GM18499 (cell line): ENCODE data around the gene PARD3B.

Source experiments
- ATAC-seq: cut with Tn5 transposase; IDR thresholded peaks from one replicate; pipeline ENCODE4 v1.9.1; 2021; ENCODE audit warnings: moderate number of reproducible peaks; ENCODE audit not compliant: insufficient read depth, unreplicated experiment

The PARD3B gene

DNA sequence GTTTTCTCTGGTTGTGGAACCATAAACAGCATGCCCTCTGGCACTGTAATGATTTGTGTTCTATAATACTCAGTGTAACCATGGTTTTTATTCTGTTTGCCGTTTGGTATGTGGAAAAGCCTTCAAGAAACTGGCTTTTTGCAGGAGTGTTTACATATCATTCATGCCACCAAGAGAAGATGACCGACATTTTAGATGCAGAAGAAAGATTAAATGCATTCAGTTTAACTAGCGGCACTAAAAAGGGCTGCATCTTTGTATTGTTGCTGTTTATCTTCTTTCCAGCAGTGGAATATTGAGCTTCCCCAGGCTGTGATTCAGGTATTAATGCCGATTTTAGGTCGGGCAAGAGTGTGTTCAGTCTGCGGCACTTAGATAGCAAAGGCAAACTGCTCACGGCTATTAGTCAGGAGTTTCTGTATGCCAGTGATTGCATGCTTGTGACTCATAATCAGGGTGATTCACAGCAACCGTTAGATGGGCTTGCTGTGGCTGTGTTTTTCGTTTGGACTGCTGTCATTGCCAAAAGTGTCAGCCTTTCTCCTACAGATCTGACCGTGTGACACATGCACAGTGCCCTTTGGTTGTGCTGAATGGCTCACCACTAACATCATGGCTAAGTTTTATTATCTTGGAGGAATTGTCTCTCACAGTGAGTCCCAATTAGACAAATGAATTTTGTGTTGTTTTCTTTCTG is 479.7 kb downstream of the PARD3B start:
- ATAC-seq: no peak

DNA sequence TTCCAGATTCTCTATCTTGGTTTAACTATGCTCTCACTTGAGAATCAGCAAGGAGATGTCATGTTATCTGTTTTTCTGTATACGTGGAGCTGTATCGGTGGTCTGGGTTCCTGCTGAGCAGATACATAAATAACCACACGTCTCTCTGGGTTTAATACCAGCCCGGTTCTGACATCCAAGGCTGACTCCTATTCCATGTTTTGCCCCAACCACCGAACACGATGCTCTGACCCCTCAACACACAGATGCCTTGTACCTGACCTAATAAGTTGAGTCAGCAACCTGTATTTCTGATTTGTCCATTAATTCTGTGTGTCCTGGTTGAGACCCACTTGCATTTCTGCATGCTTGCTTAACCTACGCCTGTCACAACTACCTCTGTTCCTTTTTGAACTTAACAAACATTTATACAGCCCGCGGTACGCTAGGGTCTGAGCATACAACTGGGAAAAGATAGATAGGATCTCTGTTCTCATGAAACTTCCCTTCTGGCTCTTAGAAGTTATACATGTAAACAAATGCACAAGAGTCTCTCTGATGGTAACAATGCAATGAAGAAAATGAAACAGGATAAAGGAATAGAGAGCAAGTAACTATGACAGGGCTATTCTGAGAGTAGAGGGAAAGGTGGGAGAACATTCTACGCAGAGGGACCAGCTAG is 480.4 kb downstream of the PARD3B start:
- no peak for ATAC-seq

DNA sequence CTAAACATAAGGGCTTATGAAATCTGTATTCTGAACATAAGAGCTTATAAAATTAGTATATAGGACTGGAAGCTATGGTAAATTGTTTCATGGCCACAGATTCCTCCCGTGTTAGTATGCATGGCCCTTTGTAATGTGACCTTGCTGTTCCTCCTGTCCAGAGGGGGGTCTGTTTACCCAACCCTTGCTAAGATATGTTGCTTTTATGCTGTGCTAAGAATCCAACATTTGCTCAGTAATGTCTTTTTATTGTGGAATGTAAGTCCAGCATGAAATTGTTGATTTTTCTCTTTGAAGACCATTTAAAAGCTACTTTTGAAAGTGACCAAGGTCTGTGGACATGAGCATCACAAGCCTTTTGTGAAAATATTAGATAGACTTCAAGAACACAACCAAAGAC is 485.4 kb downstream of the PARD3B start:
- ATAC-seq: no peak

DNA sequence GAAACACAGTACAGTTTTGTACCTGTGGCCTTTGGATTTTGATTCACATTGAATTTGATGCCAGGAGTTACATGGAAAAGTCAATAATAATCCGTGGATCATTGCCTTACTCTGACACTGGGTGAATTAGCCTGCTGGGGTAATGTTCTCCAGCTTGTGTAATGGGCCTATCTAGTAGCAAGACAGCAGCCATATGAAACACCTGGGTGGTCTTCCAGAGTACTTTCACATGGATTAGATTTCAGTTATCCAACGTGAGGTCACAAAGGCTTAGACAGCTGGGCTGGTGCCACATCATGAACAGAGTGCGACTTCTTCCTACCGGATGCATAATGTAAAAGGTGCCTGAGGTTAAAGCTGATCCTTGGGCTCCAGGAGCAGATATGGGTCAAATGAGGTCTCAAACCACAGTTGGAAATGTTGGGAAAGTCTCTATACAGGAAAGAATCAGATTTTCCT is 486.8 kb downstream of the PARD3B start:
- ATAC-seq: no peak

DNA sequence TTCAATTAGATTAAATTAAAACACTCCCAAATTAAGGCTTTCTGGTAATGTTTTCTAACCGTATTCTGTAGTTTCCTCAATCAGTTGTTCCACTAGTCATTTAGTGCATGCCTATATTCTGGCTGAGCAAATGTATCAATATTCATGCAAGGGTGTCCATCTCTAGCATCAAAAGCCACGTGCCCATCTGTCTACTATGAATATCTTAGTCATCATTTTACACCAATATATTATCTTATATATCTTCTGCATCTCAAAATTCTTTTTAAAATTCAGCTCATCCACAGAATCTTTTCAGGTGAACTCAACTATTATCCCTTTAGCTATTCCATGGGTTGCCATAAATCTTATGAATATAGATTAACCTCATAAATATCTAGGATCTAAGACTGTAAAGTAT is 488.2 kb downstream of the PARD3B start:
- no peak for ATAC-seq

DNA sequence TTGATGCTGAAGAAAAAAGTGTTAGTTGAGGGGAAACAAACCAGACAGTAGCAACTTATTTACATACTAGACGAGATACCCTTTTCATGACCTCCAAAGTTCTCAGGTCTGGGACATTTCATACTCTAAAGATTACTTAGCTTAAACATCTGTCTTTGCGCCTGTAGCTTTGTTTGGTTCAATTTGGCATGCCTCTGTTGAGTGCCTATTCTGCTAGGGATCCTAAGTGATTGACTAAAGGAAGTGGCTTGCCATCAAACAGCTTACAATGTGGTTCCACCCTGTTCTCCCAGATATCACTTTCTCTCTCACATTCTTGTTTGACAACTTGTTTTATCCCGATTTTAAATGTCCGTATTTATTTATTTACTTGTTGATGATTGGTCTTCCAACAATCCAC is 488.8 kb downstream of the PARD3B start:
- ATAC-seq: no peak

DNA sequence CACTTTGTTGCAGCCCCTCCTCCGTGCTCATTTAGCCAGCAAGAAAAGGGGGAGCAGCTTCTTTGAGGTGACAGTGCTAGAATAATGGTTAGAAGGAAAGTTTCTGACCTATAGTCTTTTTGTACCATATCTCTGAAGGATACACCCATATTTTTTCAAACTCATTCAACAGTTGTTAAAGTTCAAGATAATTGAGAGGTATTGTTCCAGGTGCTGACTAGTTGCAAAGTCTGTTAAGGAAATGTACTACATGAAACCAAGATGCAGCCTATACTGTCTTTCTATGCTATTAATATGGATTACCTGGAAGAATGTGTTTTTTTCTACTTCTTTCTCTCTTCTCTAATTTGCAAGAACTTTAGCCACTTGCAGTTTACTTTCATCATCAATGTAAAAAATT is 495.0 kb downstream of the PARD3B start:
- no peak for ATAC-seq

DNA sequence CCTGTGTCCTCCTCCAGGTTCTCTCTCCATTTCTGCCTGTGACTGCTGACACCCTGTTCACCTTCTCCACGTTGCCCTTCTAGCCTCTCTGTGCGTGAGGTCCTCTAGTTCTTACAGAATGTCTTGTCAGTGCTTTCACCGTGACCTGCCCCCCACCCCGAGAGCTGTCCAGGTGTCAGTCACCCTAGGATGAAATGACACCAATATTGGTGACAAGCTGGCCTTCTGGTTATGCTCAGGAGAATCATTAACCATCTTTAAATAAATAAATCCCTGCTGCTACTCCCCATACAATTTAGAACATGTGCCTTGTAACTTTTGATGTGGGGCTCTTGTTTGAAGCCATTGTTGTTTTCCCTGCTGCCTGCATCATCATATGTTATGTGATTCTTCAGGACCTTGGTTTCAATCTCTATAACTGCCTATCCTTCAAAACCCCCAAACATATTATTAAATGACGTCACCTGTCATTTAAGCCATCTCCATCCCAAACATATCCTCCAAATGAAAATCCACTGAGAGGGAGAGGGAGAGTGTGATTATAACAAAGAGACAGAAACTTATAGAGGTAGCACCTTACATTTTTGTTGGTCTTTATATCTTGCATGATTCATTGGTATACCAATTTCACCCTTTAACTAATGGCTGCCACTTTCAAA is 496.3 kb downstream of the PARD3B start:
- ATAC-seq: no peak

DNA sequence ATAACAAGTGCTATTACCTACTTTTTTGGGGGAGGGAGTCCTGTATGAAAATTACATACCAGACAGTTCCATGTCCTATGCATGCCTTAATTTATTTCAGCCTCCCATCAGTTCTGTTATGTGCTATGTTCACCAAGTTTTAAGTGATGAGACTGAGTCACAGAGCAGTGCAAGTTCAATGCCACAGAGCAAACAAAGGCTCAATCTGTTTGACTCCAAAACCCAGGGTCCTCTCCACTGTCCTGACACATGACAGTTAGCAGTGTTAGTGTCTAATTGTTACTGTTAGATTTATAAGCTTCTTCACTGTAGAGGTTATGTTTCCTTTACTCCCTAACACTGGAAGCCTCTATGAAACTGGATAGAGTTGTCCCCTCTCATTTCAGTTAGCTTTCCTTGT is 498.0 kb downstream of the PARD3B start:
- no peak for ATAC-seq

DNA sequence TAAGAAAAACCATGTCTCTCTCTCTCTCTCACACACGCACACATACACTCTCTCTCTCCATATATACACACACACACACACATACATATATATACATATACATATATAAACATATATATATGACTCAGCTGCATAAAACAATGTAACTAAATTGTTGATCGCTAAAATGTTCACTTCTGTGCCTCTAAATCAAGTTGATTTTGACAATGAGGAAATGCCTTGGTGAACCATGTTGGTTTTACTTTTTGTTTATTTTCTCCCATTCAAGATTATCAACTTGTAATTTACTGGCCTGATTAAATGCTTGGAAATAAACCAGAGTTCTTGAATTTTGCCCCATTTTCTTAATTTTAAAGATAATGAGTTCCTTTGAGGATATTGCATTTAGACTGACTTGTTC is 500.4 kb downstream of the PARD3B start:
- ATAC-seq: no peak

DNA sequence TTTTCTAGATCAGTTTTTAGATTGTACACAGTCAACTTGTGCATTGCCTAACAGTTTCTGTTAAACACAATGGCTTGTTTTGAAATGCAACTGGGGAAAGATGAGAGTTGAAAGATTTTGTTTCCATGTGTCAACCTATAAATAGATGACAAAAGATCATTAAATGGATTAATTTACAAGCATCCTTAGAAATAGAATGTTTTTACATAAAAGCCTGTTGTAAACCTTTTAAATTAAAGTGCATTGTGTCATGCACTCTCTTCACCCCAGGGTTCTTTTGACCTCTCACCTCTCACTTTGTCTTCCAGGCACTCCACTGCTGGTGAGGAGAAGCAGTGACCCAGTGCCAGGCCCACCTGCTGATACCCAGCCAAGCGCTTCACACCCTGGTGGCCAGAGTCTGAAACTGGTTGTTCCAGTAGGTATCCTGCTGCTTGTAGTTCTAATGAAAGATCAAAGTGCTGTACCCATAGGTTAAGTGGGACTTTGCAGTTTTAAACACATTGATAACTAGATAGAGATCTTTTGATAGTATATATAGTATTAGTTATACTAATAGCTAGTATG is 502.1 kb downstream of the PARD3B start:
- no peak for ATAC-seq

DNA sequence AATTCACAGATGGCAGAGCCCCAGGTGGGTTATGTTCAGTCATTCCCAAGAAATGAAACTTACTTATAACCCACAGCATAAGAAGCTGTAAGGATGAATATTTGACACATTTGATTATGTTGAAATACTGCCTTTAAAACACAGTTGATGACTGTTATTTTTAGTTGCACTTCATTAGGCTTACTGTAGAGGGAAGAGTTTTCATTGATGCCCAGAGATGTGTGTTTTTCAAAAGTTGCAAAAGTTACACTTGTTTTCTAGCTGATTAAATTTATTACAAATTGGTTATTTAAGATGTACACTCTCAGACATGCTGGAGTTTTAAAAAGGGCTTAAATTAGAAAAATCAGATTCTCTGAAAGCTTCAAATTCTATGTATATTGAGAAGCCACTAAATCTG is 506.1 kb downstream of the PARD3B start:
- ATAC-seq: no peak

DNA sequence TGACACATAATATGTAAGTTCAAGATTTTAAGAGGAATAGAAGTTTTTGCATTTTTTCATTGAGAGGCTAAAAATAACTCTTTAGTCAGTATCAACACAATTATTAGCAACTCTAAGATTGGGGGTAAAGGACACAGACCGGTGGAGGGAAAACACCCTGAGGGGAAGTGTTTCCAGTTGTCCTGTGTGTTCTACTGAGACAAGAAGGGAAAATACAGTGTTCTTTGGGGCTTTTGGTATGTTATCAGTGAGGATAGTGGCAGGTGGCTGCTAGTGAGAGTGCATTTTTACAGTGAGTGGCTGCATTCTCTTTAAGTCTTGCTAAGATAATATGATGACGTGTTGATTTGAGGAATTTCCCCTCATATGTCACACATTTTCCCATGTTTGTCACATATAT is 507.5 kb downstream of the PARD3B start:
- ATAC-seq: no peak

DNA sequence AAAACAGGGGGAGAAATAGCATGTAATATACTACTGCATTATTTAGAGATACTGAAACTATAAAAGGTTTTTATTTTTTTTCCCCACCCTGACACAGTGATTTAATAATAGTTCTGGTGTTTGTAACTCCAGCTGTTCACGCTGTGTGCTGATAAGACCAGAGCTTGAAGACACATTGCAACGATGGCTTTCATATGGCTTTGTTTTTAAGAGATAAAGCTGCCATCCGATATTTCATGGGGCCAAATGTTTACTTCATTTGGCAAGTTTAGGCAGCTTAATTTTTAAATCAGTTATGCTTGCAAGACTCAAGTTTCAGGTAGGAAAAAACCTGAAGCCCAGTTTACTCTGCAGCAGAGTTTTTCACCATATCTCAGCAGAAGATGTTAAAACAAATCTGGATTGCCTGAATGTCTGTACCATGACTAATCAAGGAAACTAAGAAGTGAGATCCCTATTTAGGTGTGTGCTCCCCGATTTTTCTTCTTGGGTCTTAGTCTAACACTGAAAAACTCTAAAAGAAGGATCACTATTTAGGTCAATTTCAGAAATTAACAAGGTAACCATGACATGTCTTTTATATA is 508.6 kb downstream of the PARD3B start:
- no peak for ATAC-seq

DNA sequence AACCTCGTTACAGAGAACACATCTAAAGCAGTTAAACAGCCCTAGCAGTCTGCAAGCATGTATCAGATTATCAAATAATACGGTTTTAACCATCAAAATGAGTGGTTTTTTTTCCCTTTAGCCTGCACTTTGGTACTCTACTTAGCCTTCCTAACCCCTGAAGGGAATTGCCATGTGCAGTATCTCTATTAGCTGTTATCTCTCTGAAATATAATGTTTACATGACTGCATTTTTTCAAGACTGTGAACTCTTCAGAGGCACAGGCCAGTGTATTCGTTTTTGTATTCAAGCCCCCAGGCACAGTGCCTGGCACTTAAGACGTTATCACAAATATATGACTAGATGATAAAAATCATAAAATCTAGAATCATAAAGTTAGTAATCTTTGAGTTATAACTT is 509.5 kb downstream of the PARD3B start:
- no peak for ATAC-seq

DNA sequence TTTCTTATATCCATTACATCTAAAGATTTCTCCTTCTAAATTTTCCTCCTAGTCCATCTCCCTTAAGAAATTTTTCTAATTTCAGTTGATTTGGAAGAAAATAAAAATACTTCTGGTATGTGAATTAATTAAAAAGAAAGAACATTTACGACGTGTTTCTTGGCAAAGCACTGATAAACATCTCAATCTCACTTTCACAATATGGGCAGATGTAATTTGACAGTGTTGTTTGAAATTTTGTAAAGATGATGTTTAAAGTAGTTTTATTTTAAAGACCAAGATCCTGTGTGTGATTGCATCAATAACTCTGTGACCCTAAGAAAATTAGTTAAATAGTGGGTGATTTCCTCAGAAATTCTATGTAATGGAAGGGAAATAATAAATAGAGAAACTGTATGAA is 510.0 kb downstream of the PARD3B start:
- no peak for ATAC-seq

DNA sequence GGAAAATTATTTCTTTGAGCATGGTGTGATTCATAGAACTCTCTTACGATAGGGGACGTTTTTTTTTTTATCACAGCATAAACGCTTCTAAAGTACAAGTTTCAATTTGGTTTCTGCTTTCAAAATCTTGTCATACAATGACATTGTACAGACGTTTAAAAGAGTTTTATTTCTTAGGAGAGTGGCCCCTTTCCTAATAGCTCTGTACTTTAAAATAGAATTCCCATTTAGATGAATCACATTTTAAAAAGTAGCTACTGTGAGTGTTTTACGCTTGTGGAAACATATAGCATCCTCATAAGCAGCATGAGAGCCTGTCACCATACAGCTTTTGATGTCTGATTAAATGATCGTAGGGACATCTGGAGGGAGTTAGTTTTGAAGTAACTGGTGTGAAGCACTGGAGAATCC is 510.9 kb downstream of the PARD3B start:
- ATAC-seq: no peak

DNA sequence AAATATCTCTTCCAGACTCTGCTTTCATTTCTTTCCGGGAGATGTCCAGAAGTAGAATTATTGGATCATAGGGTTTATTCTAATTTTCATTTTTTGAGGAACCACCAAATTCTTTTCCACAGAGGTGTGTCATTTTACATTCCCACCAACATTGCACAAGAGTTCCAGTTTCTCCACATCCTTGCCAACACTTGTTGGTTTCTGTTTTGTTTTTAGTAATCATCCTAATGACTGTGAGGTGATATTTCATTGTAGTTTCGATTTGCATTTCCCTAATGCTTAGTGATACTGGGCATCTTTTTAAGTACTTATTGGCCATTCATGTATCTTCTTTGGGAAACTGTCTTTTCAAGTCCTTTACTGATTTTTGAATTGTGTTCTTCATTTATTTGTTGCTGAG is 513.1 kb downstream of the PARD3B start:
- ATAC-seq: no peak

DNA sequence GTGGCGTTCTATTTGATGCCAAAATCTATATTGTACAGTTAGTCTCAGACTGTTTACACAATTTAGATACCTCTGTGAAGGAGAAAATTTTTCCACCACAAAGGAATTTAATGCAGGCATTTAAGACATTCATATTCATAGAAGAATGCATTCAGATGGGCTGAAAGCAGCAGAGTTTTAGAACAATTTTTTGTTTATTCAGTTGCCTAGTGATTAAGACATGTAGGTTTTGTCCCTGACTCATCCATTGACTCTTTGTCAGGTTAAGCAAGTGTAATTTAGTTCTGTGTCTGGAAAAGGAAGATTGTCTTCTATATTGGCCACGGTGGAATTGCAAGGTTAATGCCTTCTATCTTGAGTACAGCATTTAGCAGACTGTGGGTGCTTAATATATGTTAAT is 515.0 kb downstream of the PARD3B start:
- ATAC-seq: no peak

DNA sequence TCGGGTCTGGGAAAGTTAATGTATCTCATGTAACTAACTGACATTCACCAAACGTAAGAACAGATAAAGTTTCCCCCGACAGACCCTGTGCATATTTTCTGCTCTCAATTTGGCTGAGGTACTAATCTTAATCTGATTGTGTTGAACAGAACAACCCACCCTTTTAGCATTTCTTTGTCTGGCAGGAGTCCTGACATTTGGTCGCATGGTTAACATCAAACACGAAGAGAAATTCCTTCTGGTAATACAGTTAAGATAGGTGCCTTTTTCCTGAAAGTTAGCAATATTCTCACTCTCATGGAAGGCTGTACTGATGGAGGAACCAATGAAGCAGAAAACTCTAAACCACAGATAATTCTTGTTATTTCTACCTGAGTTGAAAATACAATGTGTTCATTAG is 520.8 kb downstream of the PARD3B start:
- ATAC-seq: no peak

DNA sequence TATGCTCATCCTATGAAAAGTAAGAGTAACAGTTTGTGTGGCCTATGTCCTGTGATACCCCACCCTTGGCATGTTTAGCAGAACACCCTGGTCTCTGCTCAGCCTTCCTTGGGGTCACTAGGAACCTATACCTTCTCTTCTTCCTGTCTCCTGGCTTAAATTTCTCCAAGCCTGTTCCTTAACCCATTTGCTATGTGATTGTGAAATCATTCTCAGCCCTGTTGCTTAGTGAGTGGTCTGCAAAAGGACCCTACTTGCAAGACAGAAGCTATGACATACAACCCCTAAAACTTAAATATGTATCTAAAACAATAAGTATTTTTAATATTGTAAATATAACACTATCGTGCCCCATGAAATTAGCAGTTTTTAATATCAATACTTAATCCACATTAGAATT is 524.7 kb downstream of the PARD3B start:
- no peak for ATAC-seq
